OCI-LY3 (cell line): ENCODE data around the gene RNF41.

ENCODE experiments used
- H2AFZ ChIP-seq: fragments of 200-600, 300-600 bp; shearing (Covaris generic); 2 replicates; pipeline ENCODE4 v1.6.0; 2014; ENCODE audit warnings: antibody characterized with exemption, low read depth, low read length
- H3K27ac ChIP-seq: fragments of 200-600, 300-600 bp; sonication (generic); 2 replicates; pipeline ENCODE4 v1.5.1; 2014; ENCODE audit warnings: mild to moderate bottlenecking, low read length, moderate library complexity, mixed read lengths
- H3K27me3 ChIP-seq: fragments of 200-600, 300-600 bp; sonication (generic); 2 replicates; pipeline ENCODE4 v1.6.1; 2014; ENCODE audit warnings: low read depth, low read length, mixed read lengths
- H3K36me3 ChIP-seq: fragments of 200-600, 300-600 bp; sonication (generic); replicated peaks from 2 replicates; pipeline ENCODE3; 2014; ENCODE audit warnings: low read depth, low read length, mixed read lengths
- H3K4me1 ChIP-seq: fragments of 300-600, 200-600 bp; sonication (generic); 2 replicates; pipeline ENCODE4 v1.6.1; 2014; ENCODE audit warnings: low read length, mixed read lengths
- H3K4me2 ChIP-seq: fragments of 200-600, 300-600 bp; sonication (generic); 2 replicates; pipeline ENCODE4 v1.6.1; 2014; ENCODE audit warnings: low read length, mixed read lengths
- H3K4me3 ChIP-seq: fragments of 300-600, 200-600 bp; sonication (generic); 2 replicates; pipeline ENCODE4 v1.5.1; 2014; ENCODE audit warnings: antibody characterized with exemption, mild to moderate bottlenecking, low read length, moderate library complexity
- H3K79me2 ChIP-seq: fragments of 300-600, 200-600 bp; shearing (Covaris generic); 2 replicates; pipeline ENCODE4 v1.6.1; 2014; ENCODE audit warnings: mild to moderate bottlenecking, low read length, mixed read lengths
- H3K9ac ChIP-seq: fragments of 300-600, 200-600 bp; shearing (Covaris generic); 2 replicates; pipeline ENCODE4 v1.6.0; 2014; ENCODE audit warnings: mild to moderate bottlenecking, low read length, moderate library complexity
- H3K9me3 ChIP-seq: fragments of 200-600, 300-600 bp; shearing (Covaris generic); 2 replicates; pipeline ENCODE4 v1.6.1; 2014; ENCODE audit warnings: low read length, mixed read lengths; ENCODE audit not compliant: insufficient read depth
- H4K20me1 ChIP-seq: fragments of 200-600, 300-600 bp; sonication (generic); 2 replicates; pipeline ENCODE4 v1.6.1; 2016; ENCODE audit warnings: low read length, mixed read lengths; ENCODE audit not compliant: insufficient read depth
- CTCF ChIP-seq: fragments of 200-600, 300-600 bp; sonication (generic); IDR thresholded peaks from 2 replicates; pipeline ENCODE4 v1.5.1; 2014; ENCODE audit warnings: antibody characterized with exemption, low read length, low read depth
- EZH2phosphoT487 ChIP-seq: fragments of 200-600 bp; shearing (Covaris generic); IDR thresholded peaks from 2 replicates; pipeline ENCODE4 v1.6.1; 2018; ENCODE audit warnings: antibody characterized with exemption, mixed run types, low read depth

The RNF41 gene

GRCh38 chr12:56221232-56221756 is 428 bp downstream of the RNF41 start:
- no peak for TF ChIP-seq EZH2phosphoT487
- TF ChIP-seq CTCF, result no peak
- peak overlapping the region; percentile 91 for H3K4me2 ChIP-seq
- H3K36me3 ChIP-seq, result peaks cover 3% of the 10 kb centered on the region
- H4K20me1 ChIP-seq, result peaks cover 5% of the 10 kb centered on the region; the same call in 1 of the 2 replicates
- peak overlapping the region; percentile 73 for H3K27ac ChIP-seq
- no peaks in the 10 kb centered on the region for H3K9me3 ChIP-seq
- peak overlapping the region; percentile 77 for H2AFZ ChIP-seq
- H3K4me3 ChIP-seq, result peak overlapping the region; percentile 89
- H3K9ac ChIP-seq, result peak overlapping the region; percentile 89
- no peaks in the 10 kb centered on the region for H3K27me3 ChIP-seq
- H3K4me1 ChIP-seq, result peaks cover 26% of the 10 kb centered on the region
- peaks cover 37% of the 10 kb centered on the region for H3K79me2 ChIP-seq

GRCh38 chr12:56220611-56221231 is 1.0 kb downstream of the RNF41 start:
- H3K4me2 ChIP-seq, result peak overlapping the region; percentile 91
- no peaks in the 10 kb centered on the region for H3K27me3 ChIP-seq
- H3K79me2 ChIP-seq, result peaks cover 37% of the 10 kb centered on the region
- TF ChIP-seq EZH2phosphoT487 (no peak), CTCF (no peak)
- H3K4me1 ChIP-seq, result peaks cover 26% of the 10 kb centered on the region
- no peak overlapping the region for H2AFZ ChIP-seq
- H4K20me1 ChIP-seq, result peaks cover 5% of the 10 kb centered on the region; the same call in 1 of the 2 replicates
- peak overlapping the region; percentile 89 for H3K4me3 ChIP-seq
- H3K36me3 ChIP-seq, result peaks cover 7% of the 10 kb centered on the region
- H3K9ac ChIP-seq, result peak overlapping the region; percentile 89
- peak overlapping the region; percentile 73 for H3K27ac ChIP-seq
- no peaks in the 10 kb centered on the region for H3K9me3 ChIP-seq

- H3K9me3 ChIP-seq, result no peaks in the 10 kb centered on the region
- TF ChIP-seq CTCF (no peak), EZH2phosphoT487 (no peak)
- no peak overlapping the region for H3K4me2 ChIP-seq
- H3K79me2 ChIP-seq, result peaks cover 32% of the 10 kb centered on the region
- H2AFZ ChIP-seq, result no peak overlapping the region
- no peak overlapping the region for H3K27ac ChIP-seq
- peaks cover 5% of the 10 kb centered on the region; the same call in 1 of the 2 replicates for H4K20me1 ChIP-seq
- peaks cover 11% of the 10 kb centered on the region for H3K36me3 ChIP-seq
- H3K27me3 ChIP-seq, result no peaks in the 10 kb centered on the region
- no peak overlapping the region for H3K4me3 ChIP-seq
- no peak overlapping the region for H3K9ac ChIP-seq
- peaks cover 18% of the 10 kb centered on the region for H3K4me1 ChIP-seq
These were observed 1.9 kb downstream of the RNF41 start for GRCh38 chr12:56219840-56220239.

- Histone ChIP-seq H3K27ac (no peak overlapping the region), H3K79me2 (peaks cover 18% of the 10 kb centered on the region), H3K9me3 (no peaks in the 10 kb centered on the region)
These were observed 5.3 kb downstream of the RNF41 start for GRCh38 chr12:56216461-56216860.

More at GRCh38 chr12:56216461-56216860, 5.3 kb downstream of the RNF41 start:
- Histone ChIP-seq H3K4me1 (peaks cover 8% of the 10 kb centered on the region; the same call in 1 of the 2 replicates), H4K20me1 (peaks cover 5% of the 10 kb centered on the region; the same call in 1 of the 2 replicates), H2AFZ (no peak overlapping the region), H3K9ac (no peak overlapping the region), H3K27me3 (no peaks in the 10 kb centered on the region), H3K4me3 (no peak overlapping the region), H3K36me3 (peaks cover 29% of the 10 kb centered on the region), H3K4me2 (no peak overlapping the region)
- TF ChIP-seq EZH2phosphoT487, result no peak
- TF ChIP-seq CTCF, result no peak
